MM.1S (cell line): ENCODE data around the gene TSPAN5.

Experiments used
- EZH2 ChIP-seq: fragments of 300-600 bp; sonication (generic); optimal IDR thresholded peaks from 2 replicates; pipeline ENCODE3; 2017; ENCODE audit warnings: low read depth, mild to moderate bottlenecking, antibody characterized with exemption, low read length, mixed read lengths
- TF ChIP-seq, protein P1 (sequence below): fragments of 300-600 bp; sonication (generic); IDR thresholded peaks from 2 replicates; pipeline ENCODE4 v1.5.1; 2016; ENCODE audit warnings: antibody characterized with exemption, low read length, mixed read lengths

DNA sequence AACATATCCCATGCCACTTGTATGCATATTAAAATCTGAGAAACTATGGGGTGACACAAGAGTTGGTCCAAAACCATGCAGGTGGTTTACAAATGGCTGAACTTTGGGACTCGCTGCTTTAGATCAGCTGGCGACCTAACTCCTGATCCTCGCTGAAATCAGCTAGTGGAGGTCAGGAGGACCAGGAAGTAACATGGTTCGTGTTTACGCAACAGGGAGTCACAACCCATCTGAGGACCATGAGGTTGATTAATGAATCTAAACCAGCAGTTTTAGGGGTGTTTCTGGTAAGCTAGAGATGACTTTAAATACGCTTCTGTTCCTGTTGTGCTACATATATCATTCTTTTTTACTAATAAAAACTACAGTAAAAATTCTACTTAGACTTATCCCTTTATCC, 12.9 kb downstream of the TSPAN5 start:
- TF ChIP-seq, protein P1, sequence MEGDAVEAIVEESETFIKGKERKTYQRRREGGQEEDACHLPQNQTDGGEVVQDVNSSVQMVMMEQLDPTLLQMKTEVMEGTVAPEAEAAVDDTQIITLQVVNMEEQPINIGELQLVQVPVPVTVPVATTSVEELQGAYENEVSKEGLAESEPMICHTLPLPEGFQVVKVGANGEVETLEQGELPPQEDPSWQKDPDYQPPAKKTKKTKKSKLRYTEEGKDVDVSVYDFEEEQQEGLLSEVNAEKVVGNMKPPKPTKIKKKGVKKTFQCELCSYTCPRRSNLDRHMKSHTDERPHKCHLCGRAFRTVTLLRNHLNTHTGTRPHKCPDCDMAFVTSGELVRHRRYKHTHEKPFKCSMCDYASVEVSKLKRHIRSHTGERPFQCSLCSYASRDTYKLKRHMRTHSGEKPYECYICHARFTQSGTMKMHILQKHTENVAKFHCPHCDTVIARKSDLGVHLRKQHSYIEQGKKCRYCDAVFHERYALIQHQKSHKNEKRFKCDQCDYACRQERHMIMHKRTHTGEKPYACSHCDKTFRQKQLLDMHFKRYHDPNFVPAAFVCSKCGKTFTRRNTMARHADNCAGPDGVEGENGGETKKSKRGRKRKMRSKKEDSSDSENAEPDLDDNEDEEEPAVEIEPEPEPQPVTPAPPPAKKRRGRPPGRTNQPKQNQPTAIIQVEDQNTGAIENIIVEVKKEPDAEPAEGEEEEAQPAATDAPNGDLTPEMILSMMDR: no peak
- no peak for TF ChIP-seq EZH2
